Retinal pigment epithelial cell (primary cell): ENCODE results near the gene PROM1.

ENCODE experiments used
- DNase-seq: peaks from one replicate; pipeline ENCODE4 v3.0.0-alpha.2; 2010; ENCODE audit warnings: low read depth
- H3K4me3 ChIP-seq: 2 replicates; pipeline ENCODE4 v1.5.1; 2011; ENCODE audit warnings: mild to moderate bottlenecking, low read length, control low read depth, moderate library complexity
- CTCF ChIP-seq: conservative IDR thresholded peaks from 2 replicates; pipeline ENCODE4 v1.5.1; 2011; ENCODE audit warnings: low read depth, low read length, control low read depth, inconsistent platforms

PROM1 gene

DNA sequence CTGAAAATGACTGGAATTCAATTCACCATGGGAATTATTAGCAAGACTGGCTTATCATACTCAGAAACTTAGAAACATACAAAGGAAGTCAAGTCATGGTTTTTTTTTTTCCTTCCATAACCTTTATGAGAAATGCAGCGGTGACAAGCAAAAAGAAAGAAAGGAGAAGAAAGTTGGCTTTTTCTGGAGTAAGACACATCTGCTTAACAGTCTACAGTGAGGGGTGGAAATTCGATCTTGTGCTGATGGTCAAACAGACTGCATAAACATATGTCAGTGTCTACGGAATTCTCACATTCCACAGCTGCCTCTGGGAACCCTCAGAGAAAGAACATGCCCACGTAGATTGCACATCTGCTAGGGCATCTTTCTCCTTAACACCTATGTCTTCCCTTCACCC lies 54.6 kb downstream of the PROM1 start:
- no peak for TF ChIP-seq CTCF
- no peak overlapping the region for H3K4me3 ChIP-seq
- no peak for DNase-seq

GRCh38 chr4:16027626-16028025 lies 56.2 kb downstream of the PROM1 start:
- no peak for DNase-seq
- no peak for TF ChIP-seq CTCF
- H3K4me3 ChIP-seq = no peak overlapping the region

- no peak for TF ChIP-seq CTCF
- H3K4me3 ChIP-seq = no peak overlapping the region
- DNase-seq = no peak
Observed at GRCh38 chr4:16027114-16027513, 56.7 kb downstream of the PROM1 start.

DNA sequence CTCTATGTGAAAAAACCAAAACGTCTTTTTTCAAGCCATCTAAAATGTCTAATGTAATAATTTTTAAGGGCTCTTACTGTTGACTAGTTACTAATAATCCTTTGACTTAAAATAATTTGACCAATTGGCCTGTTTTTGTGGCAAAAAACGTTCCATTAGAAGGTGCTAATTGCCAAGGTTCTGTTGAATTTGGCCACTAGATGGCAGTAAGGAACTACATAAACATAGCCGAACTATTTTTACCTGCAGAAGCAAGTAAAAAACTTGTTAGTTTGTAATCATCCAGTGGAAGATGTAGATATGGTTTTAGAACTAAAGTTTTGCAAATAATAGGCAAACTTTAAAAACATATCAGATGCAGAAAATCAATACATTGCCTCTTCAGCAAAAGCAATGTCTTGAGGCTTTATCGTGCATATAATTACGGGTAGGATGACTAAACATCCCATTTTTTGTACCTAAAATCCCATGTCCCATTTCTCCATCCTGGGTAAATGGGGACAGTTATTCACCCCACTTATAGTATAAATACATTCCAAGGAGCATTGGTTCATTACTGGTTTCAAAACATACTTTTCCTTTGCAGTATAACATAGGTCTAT lies 57.6 kb downstream of the PROM1 start:
- no peak for DNase-seq
- no peak overlapping the region for H3K4me3 ChIP-seq
- peak; percentile 68 for TF ChIP-seq CTCF

DNA sequence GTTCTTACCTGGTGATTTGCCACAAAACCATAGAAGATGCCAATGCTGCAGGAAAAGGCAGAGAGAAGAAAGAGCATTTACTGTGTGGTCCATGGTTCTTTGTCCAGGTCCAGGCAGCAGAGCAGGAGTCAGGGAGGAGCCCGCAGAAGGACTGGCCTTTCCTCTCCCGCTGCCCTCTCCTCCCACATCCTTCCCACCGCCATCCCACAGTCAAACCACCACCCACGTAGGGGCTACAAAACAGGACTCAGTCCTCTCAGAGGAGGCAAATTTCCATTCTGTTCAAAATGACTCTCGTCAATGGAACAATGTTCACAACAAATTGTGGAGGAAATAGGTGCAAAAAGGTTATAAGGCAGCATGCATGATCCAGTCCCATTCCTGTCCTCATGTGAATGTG lies 58.6 kb downstream of the PROM1 start:
- DNase-seq = no peak
- no peak overlapping the region for H3K4me3 ChIP-seq
- TF ChIP-seq CTCF = no peak

DNA sequence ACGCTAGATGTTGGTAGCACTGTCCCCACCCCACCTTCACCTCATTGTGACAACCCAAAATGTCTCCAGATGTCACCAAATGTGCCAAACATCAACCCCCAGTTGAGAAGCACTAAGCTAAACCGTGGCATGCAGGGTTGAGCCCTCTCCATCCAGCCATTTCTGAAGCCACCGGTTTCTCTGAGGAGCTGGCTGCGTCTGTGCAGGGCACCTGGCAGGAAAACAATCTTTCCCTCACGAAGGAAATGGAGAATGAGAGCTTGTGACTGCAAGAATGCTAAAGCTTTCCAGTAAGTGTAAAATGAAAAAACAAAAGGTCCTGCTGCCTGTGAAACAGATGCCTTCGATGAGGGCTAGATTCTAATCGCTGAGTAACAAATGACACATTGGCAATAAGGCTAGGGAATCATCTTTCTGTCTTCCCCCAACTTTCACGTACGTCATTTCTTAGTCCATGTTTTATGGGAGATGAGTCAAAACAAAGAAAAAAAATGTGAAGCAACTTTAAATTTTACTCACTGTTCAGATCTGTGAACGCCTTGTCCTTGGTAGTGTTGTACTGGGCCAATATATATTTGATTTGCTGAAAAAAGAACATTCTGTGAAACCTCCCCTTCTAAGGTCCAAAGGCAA lies 59.9 kb downstream of the PROM1 start:
- H3K4me3 ChIP-seq = no peak overlapping the region
- DNase-seq = no peak
- TF ChIP-seq CTCF = no peak
